ENCODE results near the gene ZNF512. TPM values are rescaled to one million over a fixed set of nuclear protein-coding genes. Genes with fewer than 3 reads are reported as not detected.
A peak's percentile ranks its signal among the peaks of the same experiment; 100 is the strongest.
"Not testable (repeated sequence)": the region's sequence is repeated elsewhere in the genome, so short reads cannot be mapped to it uniquely, and the experiment has no call there.

ZNF512 gene
- total and polyA plus RNA-seq, 2 experiments from 2014 or later, result 20.7 to 38.6 TPM

GRCh38 chr2:27545348-27546141, 37.3 kb upstream of the ZNF512 start:
- no peak overlapping the region for H3K4me3 ChIP-seq
- TF ChIP-seq CTCF (IDR thresholded peaks at IDR 0.05; ENCODE audit: low read depth, low read length), result no peak
- H3K27ac ChIP-seq, result no peak overlapping the region
- DNase-seq (ENCODE audit: low read depth in 1 of 2, low spot score in 1 of 2), result peak in 1 of 2 donors; percentile 13
- no peaks in the 10 kb centered on the region for H3K36me3 ChIP-seq
- no peaks in the 10 kb centered on the region for H3K27me3 ChIP-seq
- H3K9me3 ChIP-seq (ENCODE audit: low read depth), result no peaks in the 10 kb centered on the region
- H3K4me1 ChIP-seq (ENCODE audit: low read depth), result no peaks in the 10 kb centered on the region

GRCh38 chr2:27549303-27549702, 33.5 kb upstream of the ZNF512 start:
- TF ChIP-seq CTCF (IDR thresholded peaks at IDR 0.05; ENCODE audit: low read depth, low read length), result no peak
- DNase-seq (ENCODE audit: low read depth in 1 of 2, low spot score in 1 of 2), result no peak
- Histone ChIP-seq H3K4me1 (ENCODE audit: low read depth) (no peaks in the 10 kb centered on the region), H3K4me3 (no peak overlapping the region), H3K9me3 (ENCODE audit: low read depth) (no peaks in the 10 kb centered on the region), H3K27ac (no peak overlapping the region), H3K27me3 (no peaks in the 10 kb centered on the region), H3K36me3 (no peaks in the 10 kb centered on the region)

GRCh38 chr2:27551514-27551913, 31.3 kb upstream of the ZNF512 start:
- TF ChIP-seq CTCF (IDR thresholded peaks at IDR 0.05; ENCODE audit: low read depth, low read length), result no peak

GRCh38 chr2:27552941-27553340, 29.9 kb upstream of the ZNF512 start:
- no peak overlapping the region for H3K27ac ChIP-seq
- TF ChIP-seq CTCF (IDR thresholded peaks at IDR 0.05; ENCODE audit: low read depth, low read length), result no peak
- H3K4me3 ChIP-seq, result no peak overlapping the region
- no peaks in the 10 kb centered on the region for H3K36me3 ChIP-seq
- H3K9me3 ChIP-seq (ENCODE audit: low read depth), result no peaks in the 10 kb centered on the region
- no peaks in the 10 kb centered on the region for H3K4me1 ChIP-seq (ENCODE audit: low read depth)
- H3K27me3 ChIP-seq, result no peaks in the 10 kb centered on the region
- DNase-seq (ENCODE audit: low read depth in 1 of 2, low spot score in 1 of 2), result no peak

More at GRCh38 chr2:27551514-27551913, 31.3 kb upstream of the ZNF512 start:
- DNase-seq (ENCODE audit: low read depth in 1 of 2, low spot score in 1 of 2), result no peak
- Histone ChIP-seq H3K27ac (no peak overlapping the region), H3K9me3 (ENCODE audit: low read depth) (no peaks in the 10 kb centered on the region), H3K36me3 (no peaks in the 10 kb centered on the region), H3K27me3 (no peaks in the 10 kb centered on the region), H3K4me3 (no peak overlapping the region), H3K4me1 (ENCODE audit: low read depth) (no peaks in the 10 kb centered on the region)

GRCh38 chr2:27554451-27554850, 28.4 kb upstream of the ZNF512 start:
- H3K27ac ChIP-seq; H3K4me3 ChIP-seq; H3K9me3 ChIP-seq (ENCODE audit: low read depth); H3K4me1 ChIP-seq (ENCODE audit: low read depth); H3K27me3 ChIP-seq; DNase-seq (ENCODE audit: low read depth in 1 of 2, low spot score in 1 of 2); H3K36me3 ChIP-seq: not testable (repeated sequence)

- no peaks in the 10 kb centered on the region for H3K27me3 ChIP-seq
- no peak for TF ChIP-seq CTCF (IDR thresholded peaks at IDR 0.05; ENCODE audit: low read depth, low read length)
- no peaks in the 10 kb centered on the region for H3K9me3 ChIP-seq (ENCODE audit: low read depth)
- H3K27ac ChIP-seq, result no peak overlapping the region
- no peaks in the 10 kb centered on the region for H3K4me1 ChIP-seq (ENCODE audit: low read depth)
- no peak for DNase-seq (ENCODE audit: low read depth in 1 of 2, low spot score in 1 of 2)
- no peak overlapping the region for H3K4me3 ChIP-seq
- H3K36me3 ChIP-seq, result no peaks in the 10 kb centered on the region
Measured at GRCh38 chr2:27559228-27559627, 23.6 kb upstream of the ZNF512 start.
